ENCODE results near the gene AKR1A1. TPM values are rescaled to one million over a fixed set of nuclear protein-coding genes. Genes with fewer than 3 reads are reported as not detected.

AKR1A1 gene
- 74.3 and 76.6 TPM in 2 replicates for total RNA-seq (2014; rRNA removed; shearing (Covaris generic))

GRCh38 chr1:45550401-45551351, at the start of gene AKR1A1:
Gene AKR1A1, plus strand, starts transcription at chr1:45550826. Its CDS starts 10,969 bp downstream, at chr1:45561795.

GRCh38 chr1:45521413-45522323, 29.0 kb upstream of the AKR1A1 start, which contains the start of gene PRDX1:
Gene PRDX1, minus strand, starts transcription at chr1:45521884. Its CDS starts 2,841 bp downstream, at chr1:45519043.

GRCh38 chr1:45583666-45584350, 33.2 kb downstream of the AKR1A1 start, which contains the start of gene NASP:
Gene NASP, plus strand, starts transcription at chr1:45584041. Its CDS starts 106 bp downstream, at chr1:45584147.

Small RNA genes lying within 50 kb of the gene (small RNA-seq; reads per million reads assigned to genes)
- gene AL355480.1 (not detected), gene AL355480.2 (not detected), gene AL355480.3 (not detected), gene AL355480.4 (not detected)

Other genes with a start within 250 kb of the AKR1A1 start
- gene HPDL, start 223.9 kb upstream of the AKR1A1 start, total RNA-seq (2014; rRNA removed; shearing (Covaris generic)), result 20.7 and 25.0 TPM in 2 replicates
- gene TOE1, start 210.7 kb upstream of the AKR1A1 start, total RNA-seq (2014; rRNA removed; shearing (Covaris generic)), result 32.0 and 32.1 TPM in 2 replicates
- 37.6 and 38.9 TPM in 2 replicates for gene MUTYH, start 210.4 kb upstream of the AKR1A1 start, total RNA-seq (2014; rRNA removed; shearing (Covaris generic))
- 4.0 and 5.4 TPM in 2 replicates for gene TESK2, start 59.7 kb upstream of the AKR1A1 start, total RNA-seq (2014; rRNA removed; shearing (Covaris generic))
- 3.3 and 4.3 TPM in 2 replicates for gene CCDC163, start 50.8 kb upstream of the AKR1A1 start, total RNA-seq (2014; rRNA removed; shearing (Covaris generic))
- gene MMACHC, start 50.5 kb upstream of the AKR1A1 start, total RNA-seq (2014; rRNA removed; shearing (Covaris generic)), result 9.8 and 12.8 TPM in 2 replicates
- gene PRDX1, start 28.9 kb upstream of the AKR1A1 start, total RNA-seq (2014; rRNA removed; shearing (Covaris generic)), result 443 and 469 TPM in 2 replicates
- gene NASP, start 33.2 kb downstream of the AKR1A1 start, total RNA-seq (2014; rRNA removed; shearing (Covaris generic)), result 166 and 182 TPM in 2 replicates
- 1.4 and 1.9 TPM in 2 replicates for gene CCDC17, start 73.2 kb downstream of the AKR1A1 start, total RNA-seq (2014; rRNA removed; shearing (Covaris generic))
- 85.1 and 114 TPM in 2 replicates for gene GPBP1L1, start 135.7 kb downstream of the AKR1A1 start, total RNA-seq (2014; rRNA removed; shearing (Covaris generic))
- 16.3 and 26.6 TPM in 2 replicates for gene TMEM69, start 137.4 kb downstream of the AKR1A1 start, total RNA-seq (2014; rRNA removed; shearing (Covaris generic))
- 6.5 and 7.0 TPM in 2 replicates for gene IPP, start 199.8 kb downstream of the AKR1A1 start, total RNA-seq (2014; rRNA removed; shearing (Covaris generic))

All from A375 (cell line).